HepG2 (cell line): ENCODE data around the gene TUBA4A. TPM values are rescaled to one million over a fixed set of nuclear protein-coding genes. Genes with fewer than 3 reads are reported as not detected.

Experiments used
- HIVEP1 ChIP-seq: sonication (generic); formaldehyde crosslinking; IDR thresholded peaks from 2 replicates; pipeline ENCODE4 v1.4.0; 2020; ENCODE audit warnings: mild to moderate bottlenecking, missing genetic modification reagents
- HOXD1 ChIP-seq: sonication (generic); formaldehyde crosslinking; IDR thresholded peaks from 2 replicates; pipeline ENCODE4 v1.5.0; 2020; ENCODE audit warnings: missing genetic modification reagents
- MAFF ChIP-seq: IDR thresholded peaks from 2 replicates; pipeline ENCODE4 v1.6.1; 2011; ENCODE audit warnings: low read depth, low read length, improper control_type of control experiment
- MEIS1 ChIP-seq: sonication (generic); formaldehyde crosslinking; IDR thresholded peaks from 2 replicates; pipeline ENCODE4 v1.9.0; 2021; ENCODE audit warnings: mild to moderate bottlenecking, missing genetic modification reagents, moderate library complexity, borderline replicate concordance
- TP53 ChIP-seq: sonication (generic); formaldehyde crosslinking; conservative IDR thresholded peaks from 2 replicates; pipeline ENCODE4 v1.4.0; 2020; ENCODE audit warnings: missing genetic modification reagents
- ZBTB42 ChIP-seq: sonication (generic); formaldehyde crosslinking; IDR thresholded peaks from 2 replicates; pipeline ENCODE4 v1.5.0; 2020; ENCODE audit warnings: mild to moderate bottlenecking, missing genetic modification reagents
- ZBTB7A ChIP-seq: sonication (generic); formaldehyde crosslinking; IDR thresholded peaks from 2 replicates; pipeline ENCODE4 v1.8.0; 2022; ENCODE audit warnings: mild to moderate bottlenecking, missing genetic modification reagents
- ZFP90 ChIP-seq: sonication (generic); formaldehyde crosslinking; IDR thresholded peaks from 2 replicates; pipeline ENCODE4 v1.8.0; 2022; ENCODE audit warnings: missing genetic modification reagents, mild to moderate bottlenecking, inconsistent platforms, borderline replicate concordance
- ZNF670 ChIP-seq: sonication (generic); formaldehyde crosslinking; IDR thresholded peaks from 2 replicates; pipeline ENCODE4 v1.8.0; 2022; ENCODE audit warnings: mild to moderate bottlenecking, missing genetic modification reagents, borderline replicate concordance
- polyA plus RNA-seq, 8 experiments: library from polyadenylated mRNA; depleted of rRNA in 3 of 8; stranded (reverse) in 7 of 8; unstranded in 1 of 8; fragments of >200 nt; fragmentation: Illumina TruSeq in 4 of 8; extraction: Trizol in 4 of 8; gene quantifications; 2 replicates each; pipeline versions ENCODE4 v1.2.1 to v1.2.3, GENCODE V29; 2011 to 2016; ENCODE audit warnings: low read depth in 4 of 8, missing spikeins in 1 of 8, mixed read lengths in 1 of 8; ENCODE audit not compliant: insufficient read depth in 1 of 8
- total RNA-seq, 5 experiments: library from RNA; depleted of rRNA; stranded (reverse); fragments of >200 nt; fragmentation: Illumina TruSeq; extraction: Trizol; gene quantifications; 2 replicates each; pipeline ENCODE4 v1.2.3, GENCODE V29; 2016; ENCODE audit warnings: low read depth in 1 of 5
- TF ChIP-seq, protein P1 (sequence below): IDR thresholded peaks from 2 replicates; pipeline ENCODE4 v1.6.1; 2016
- TF ChIP-seq, protein P2 (sequence below): sonication (generic); formaldehyde crosslinking; IDR thresholded peaks from 2 replicates; pipeline ENCODE4 v1.4.0; 2020; ENCODE audit warnings: missing genetic modification reagents, borderline replicate concordance
- TF ChIP-seq, protein P3 (sequence below): sonication (generic); formaldehyde crosslinking; IDR thresholded peaks from 2 replicates; pipeline ENCODE4 v1.4.0; 2020; ENCODE audit warnings: missing genetic modification reagents
- TF ChIP-seq, protein P4 (sequence below): sonication (generic); formaldehyde crosslinking; IDR thresholded peaks from 2 replicates; pipeline ENCODE4 v1.5.0; 2020; ENCODE audit warnings: mild to moderate bottlenecking, missing genetic modification reagents, borderline replicate concordance

Gene TUBA4A
- total and polyA plus RNA-seq, 2 of the 13 experiments (the other 11 are each of a cell fraction or from before 2014, with no cell fraction given), result 1.3 to 12.7 TPM

DNA sequence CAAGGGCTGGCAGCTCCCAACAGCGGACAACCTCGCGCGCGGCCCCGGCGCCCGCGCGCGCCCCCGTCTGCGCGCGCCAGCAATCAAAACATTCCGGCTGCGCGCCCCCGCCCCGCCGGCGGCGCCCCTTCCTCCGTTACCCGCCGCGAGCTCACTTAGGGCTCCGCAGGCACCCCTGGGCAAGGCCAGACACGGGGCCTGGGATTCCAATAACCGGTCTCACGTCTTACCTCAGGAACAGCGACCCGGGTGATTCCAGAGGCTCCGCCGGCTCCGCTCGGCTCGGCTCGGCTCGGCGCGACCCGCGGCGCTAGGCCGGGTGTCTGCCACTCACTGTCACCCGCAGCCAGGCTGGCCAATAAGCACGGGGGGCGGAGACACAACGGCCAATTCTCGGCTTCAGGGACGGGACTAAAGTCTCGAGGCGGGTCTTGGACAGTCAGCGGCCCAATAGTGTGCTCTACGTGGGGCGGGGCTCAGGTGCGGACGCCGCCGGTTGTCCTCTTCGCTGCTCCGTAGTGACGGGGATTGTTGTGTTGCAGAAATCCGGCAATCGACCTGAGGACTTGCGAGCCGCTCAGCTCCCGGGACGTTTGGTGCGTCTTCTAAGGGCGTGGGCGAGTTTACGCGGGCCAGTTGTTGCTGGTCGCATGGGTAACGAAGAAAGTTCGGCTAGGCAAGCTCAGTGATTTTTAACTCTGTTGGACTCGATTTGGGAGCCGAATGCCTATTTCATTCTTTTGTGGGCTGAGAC is 24.2 kb downstream of the TUBA4A start, which contains the start of the genes ANKZF1 and ATG9A (continued):
- TF ChIP-seq, protein P1, sequence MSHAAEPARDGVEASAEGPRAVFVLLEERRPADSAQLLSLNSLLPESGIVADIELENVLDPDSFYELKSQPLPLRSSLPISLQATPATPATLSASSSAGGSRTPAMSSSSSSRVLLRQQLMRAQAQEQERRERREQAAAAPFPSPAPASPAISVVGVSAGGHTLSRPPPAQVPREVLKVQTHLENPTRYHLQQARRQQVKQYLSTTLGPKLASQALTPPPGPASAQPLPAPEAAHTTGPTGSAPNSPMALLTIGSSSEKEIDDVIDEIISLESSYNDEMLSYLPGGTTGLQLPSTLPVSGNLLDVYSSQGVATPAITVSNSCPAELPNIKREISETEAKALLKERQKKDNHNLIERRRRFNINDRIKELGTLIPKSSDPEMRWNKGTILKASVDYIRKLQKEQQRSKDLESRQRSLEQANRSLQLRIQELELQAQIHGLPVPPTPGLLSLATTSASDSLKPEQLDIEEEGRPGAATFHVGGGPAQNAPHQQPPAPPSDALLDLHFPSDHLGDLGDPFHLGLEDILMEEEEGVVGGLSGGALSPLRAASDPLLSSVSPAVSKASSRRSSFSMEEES, result 0 out of 2 replicates have a peak, but pooled peaks have one; percentile 13
- TF ChIP-seq MAFF, result 0 out of 2 replicates have a peak, but pooled peaks have one; percentile 0
- TF ChIP-seq, protein P2, sequence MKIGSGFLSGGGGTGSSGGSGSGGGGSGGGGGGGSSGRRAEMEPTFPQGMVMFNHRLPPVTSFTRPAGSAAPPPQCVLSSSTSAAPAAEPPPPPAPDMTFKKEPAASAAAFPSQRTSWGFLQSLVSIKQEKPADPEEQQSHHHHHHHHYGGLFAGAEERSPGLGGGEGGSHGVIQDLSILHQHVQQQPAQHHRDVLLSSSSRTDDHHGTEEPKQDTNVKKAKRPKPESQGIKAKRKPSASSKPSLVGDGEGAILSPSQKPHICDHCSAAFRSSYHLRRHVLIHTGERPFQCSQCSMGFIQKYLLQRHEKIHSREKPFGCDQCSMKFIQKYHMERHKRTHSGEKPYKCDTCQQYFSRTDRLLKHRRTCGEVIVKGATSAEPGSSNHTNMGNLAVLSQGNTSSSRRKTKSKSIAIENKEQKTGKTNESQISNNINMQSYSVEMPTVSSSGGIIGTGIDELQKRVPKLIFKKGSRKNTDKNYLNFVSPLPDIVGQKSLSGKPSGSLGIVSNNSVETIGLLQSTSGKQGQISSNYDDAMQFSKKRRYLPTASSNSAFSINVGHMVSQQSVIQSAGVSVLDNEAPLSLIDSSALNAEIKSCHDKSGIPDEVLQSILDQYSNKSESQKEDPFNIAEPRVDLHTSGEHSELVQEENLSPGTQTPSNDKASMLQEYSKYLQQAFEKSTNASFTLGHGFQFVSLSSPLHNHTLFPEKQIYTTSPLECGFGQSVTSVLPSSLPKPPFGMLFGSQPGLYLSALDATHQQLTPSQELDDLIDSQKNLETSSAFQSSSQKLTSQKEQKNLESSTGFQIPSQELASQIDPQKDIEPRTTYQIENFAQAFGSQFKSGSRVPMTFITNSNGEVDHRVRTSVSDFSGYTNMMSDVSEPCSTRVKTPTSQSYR (CRISPR knock-in tag), result no peak
- TF ChIP-seq, protein P3, sequence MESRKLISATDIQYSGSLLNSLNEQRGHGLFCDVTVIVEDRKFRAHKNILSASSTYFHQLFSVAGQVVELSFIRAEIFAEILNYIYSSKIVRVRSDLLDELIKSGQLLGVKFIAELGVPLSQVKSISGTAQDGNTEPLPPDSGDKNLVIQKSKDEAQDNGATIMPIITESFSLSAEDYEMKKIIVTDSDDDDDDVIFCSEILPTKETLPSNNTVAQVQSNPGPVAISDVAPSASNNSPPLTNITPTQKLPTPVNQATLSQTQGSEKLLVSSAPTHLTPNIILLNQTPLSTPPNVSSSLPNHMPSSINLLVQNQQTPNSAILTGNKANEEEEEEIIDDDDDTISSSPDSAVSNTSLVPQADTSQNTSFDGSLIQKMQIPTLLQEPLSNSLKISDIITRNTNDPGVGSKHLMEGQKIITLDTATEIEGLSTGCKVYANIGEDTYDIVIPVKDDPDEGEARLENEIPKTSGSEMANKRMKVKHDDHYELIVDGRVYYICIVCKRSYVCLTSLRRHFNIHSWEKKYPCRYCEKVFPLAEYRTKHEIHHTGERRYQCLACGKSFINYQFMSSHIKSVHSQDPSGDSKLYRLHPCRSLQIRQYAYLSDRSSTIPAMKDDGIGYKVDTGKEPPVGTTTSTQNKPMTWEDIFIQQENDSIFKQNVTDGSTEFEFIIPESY (CRISPR knock-in tag), result no peak
- 0 out of 2 replicates have a peak, but pooled peaks have one; percentile 8 for TF ChIP-seq MEIS1 (CRISPR knock-in tag)
- TF ChIP-seq, protein P4, sequence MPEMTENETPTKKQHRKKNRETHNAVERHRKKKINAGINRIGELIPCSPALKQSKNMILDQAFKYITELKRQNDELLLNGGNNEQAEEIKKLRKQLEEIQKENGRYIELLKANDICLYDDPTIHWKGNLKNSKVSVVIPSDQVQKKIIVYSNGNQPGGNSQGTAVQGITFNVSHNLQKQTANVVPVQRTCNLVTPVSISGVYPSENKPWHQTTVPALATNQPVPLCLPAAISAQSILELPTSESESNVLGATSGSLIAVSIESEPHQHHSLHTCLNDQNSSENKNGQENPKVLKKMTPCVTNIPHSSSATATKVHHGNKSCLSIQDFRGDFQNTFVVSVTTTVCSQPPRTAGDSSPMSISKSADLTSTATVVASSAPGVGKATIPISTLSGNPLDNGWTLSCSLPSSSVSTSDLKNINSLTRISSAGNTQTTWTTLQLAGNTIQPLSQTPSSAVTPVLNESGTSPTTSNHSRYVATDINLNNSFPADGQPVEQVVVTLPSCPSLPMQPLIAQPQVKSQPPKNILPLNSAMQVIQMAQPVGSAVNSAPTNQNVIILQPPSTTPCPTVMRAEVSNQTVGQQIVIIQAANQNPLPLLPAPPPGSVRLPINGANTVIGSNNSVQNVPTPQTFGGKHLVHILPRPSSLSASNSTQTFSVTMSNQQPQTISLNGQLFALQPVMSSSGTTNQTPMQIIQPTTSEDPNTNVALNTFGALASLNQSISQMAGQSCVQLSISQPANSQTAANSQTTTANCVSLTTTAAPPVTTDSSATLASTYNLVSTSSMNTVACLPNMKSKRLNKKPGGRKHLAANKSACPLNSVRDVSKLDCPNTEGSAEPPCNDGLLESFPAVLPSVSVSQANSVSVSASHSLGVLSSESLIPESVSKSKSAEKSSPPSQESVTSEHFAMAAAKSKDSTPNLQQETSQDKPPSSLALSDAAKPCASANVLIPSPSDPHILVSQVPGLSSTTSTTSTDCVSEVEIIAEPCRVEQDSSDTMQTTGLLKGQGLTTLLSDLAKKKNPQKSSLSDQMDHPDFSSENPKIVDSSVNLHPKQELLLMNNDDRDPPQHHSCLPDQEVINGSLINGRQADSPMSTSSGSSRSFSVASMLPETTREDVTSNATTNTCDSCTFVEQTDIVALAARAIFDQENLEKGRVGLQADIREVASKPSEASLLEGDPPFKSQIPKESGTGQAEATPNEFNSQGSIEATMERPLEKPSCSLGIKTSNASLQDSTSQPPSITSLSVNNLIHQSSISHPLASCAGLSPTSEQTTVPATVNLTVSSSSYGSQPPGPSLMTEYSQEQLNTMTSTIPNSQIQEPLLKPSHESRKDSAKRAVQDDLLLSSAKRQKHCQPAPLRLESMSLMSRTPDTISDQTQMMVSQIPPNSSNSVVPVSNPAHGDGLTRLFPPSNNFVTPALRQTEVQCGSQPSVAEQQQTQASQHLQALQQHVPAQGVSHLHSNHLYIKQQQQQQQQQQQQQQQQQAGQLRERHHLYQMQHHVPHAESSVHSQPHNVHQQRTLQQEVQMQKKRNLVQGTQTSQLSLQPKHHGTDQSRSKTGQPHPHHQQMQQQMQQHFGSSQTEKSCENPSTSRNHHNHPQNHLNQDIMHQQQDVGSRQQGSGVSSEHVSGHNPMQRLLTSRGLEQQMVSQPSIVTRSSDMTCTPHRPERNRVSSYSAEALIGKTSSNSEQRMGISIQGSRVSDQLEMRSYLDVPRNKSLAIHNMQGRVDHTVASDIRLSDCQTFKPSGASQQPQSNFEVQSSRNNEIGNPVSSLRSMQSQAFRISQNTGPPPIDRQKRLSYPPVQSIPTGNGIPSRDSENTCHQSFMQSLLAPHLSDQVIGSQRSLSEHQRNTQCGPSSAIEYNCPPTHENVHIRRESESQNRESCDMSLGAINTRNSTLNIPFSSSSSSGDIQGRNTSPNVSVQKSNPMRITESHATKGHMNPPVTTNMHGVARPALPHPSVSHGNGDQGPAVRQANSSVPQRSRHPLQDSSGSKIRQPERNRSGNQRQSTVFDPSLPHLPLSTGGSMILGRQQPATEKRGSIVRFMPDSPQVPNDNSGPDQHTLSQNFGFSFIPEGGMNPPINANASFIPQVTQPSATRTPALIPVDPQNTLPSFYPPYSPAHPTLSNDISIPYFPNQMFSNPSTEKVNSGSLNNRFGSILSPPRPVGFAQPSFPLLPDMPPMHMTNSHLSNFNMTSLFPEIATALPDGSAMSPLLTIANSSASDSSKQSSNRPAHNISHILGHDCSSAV (CRISPR knock-in tag), result peak; percentile 93; the same call in 1 of the 2 replicates
- 0 out of 2 replicates have a peak, but pooled peaks have one; percentile 33 for TF ChIP-seq HOXD1 (CRISPR knock-in tag)
- peak; percentile 95 for TF ChIP-seq ZNF670 (CRISPR knock-in tag)
- TF ChIP-seq HIVEP1, result peak; percentile 85
- TF ChIP-seq ZFP90 (CRISPR knock-in tag), result peak; percentile 95; the same call in 1 of the 2 replicates
- TF ChIP-seq ZBTB7A (CRISPR knock-in tag), result no peak
- TF ChIP-seq ZBTB42 (CRISPR knock-in tag), result peak; percentile 81; the same call in 1 of the 2 replicates
- no peak for TF ChIP-seq TP53
